ENCODE measurements around the gene OR52B6. TPM values are rescaled to one million over a fixed set of nuclear protein-coding genes. Genes with fewer than 3 reads are reported as not detected.
A peak's percentile ranks its signal among the peaks of the same experiment; 100 is the strongest.
"Not testable (repeated sequence)": the region's sequence is repeated elsewhere in the genome, so short reads cannot be mapped to it uniquely, and the experiment has no call there.

Gene OR52B6
- total RNA-seq, 2 donors from 2014 or later = not detected

- Histone ChIP-seq H3K27me3 (no peaks in the 10 kb centered on the region), H3K36me3 (replicated peaks in 1 of 2; ENCODE audit: insufficient read depth in 1 of 2, low read depth in 2 of 2) (no peaks in the 10 kb centered on the region), H3K4me3 (no peak overlapping the region), H3K4me1 (peaks cover 17% of the 10 kb centered on the region), H3K27ac (no peak overlapping the region), H3K9me3 (no peaks in the 10 kb centered on the region)
- ATAC-seq = no peak
- 24 to 37% methylated on average over 1 of the region's 1 CpG for WGBS, 2 donors
- no peak for DNase-seq
- intact Hi-C loops (cut with DNase I) = no loop called here
- no peak for TF ChIP-seq CTCF (IDR thresholded peaks at IDR 0.05)
- no peak for TF ChIP-seq POLR2A (IDR thresholded peaks at IDR 0.05)
Observed at GRCh38 chr11:5593146-5593545, 12.5 kb downstream of the OR52B6 start.

- H3K27me3 ChIP-seq = no peaks in the 10 kb centered on the region
- WGBS, 2 donors = 5% methylated on average over 17 to 18 of the region's 20 CpGs
- DNase-seq (peak; percentile 53 to 66 (median 59)), ATAC-seq (peak; percentile 61)
- TF ChIP-seq CTCF (IDR thresholded peaks at IDR 0.05) (no peak), POLR2A (IDR thresholded peaks at IDR 0.05) (peak in 2 of 3 donors; percentile 28 to 40)
- H3K4me1 ChIP-seq = peaks cover 37% of the 10 kb centered on the region
- no peaks in the 10 kb centered on the region for H3K36me3 ChIP-seq (replicated peaks in 1 of 2; ENCODE audit: insufficient read depth in 1 of 2, low read depth in 2 of 2)
- intact Hi-C loops (cut with DNase I) = no loop called here
- peak within 1 kb of the TSS in 3 of 4 donors; percentile 33 to 63 (median 43) for H3K27ac ChIP-seq
- H3K9me3 ChIP-seq = no peaks in the 10 kb centered on the region
- peak within 1 kb of the TSS; percentile 6 to 50 for H3K4me3 ChIP-seq
Observed at GRCh38 chr11:5596607-5597201, 16.0 kb downstream of the OR52B6 start, which contains the start of gene TRIM6. Gene TRIM6 (plus strand): TSS chr11:5596637. CDS start chr11:5596898, 261 bp downstream.

GRCh38 chr11:5597953-5598352 lies 17.3 kb downstream of the OR52B6 start:
- no peak overlapping the region for H3K27ac ChIP-seq
- intact Hi-C loops (cut with DNase I) = no loop called here
- peaks cover 37% of the 10 kb centered on the region for H3K4me1 ChIP-seq
- H3K9me3 ChIP-seq = no peaks in the 10 kb centered on the region
- 34 to 35% methylated on average over 3 of the region's 3 CpGs for WGBS, 2 donors
- DNase-seq (peak in 1 of 4 donors; percentile 22), ATAC-seq (no peak)
- H3K4me3 ChIP-seq = no peak overlapping the region
- no peaks in the 10 kb centered on the region for H3K27me3 ChIP-seq
- H3K36me3 ChIP-seq (replicated peaks in 1 of 2; ENCODE audit: insufficient read depth in 1 of 2, low read depth in 2 of 2) = no peaks in the 10 kb centered on the region
- no peak for TF ChIP-seq POLR2A (IDR thresholded peaks at IDR 0.05)

- ATAC-seq = peak; percentile 86
- H3K4me1 ChIP-seq = peaks cover 37% of the 10 kb centered on the region
- H3K27me3 ChIP-seq = no peaks in the 10 kb centered on the region
- H3K4me3 ChIP-seq = no peak overlapping the region
- 7 to 10% methylated on average over 9 of the region's 9 CpGs for WGBS, 2 donors
- no peaks in the 10 kb centered on the region for H3K36me3 ChIP-seq (replicated peaks in 1 of 2; ENCODE audit: insufficient read depth in 1 of 2, low read depth in 2 of 2)
- no peaks in the 10 kb centered on the region for H3K9me3 ChIP-seq
- TF ChIP-seq POLR2A (IDR thresholded peaks at IDR 0.05) = no peak
- TF ChIP-seq CTCF (IDR thresholded peaks at IDR 0.05) = peak; percentile 45 to 96 (median 71)
- DNase-seq = peak; percentile 78 to 86 (median 80)
- intact Hi-C loops (cut with DNase I) = no loop called here
- peak overlapping the region; percentile 24 to 68 (median 60) for H3K27ac ChIP-seq
Observed at GRCh38 chr11:5600374-5600851, 19.7 kb downstream of the OR52B6 start.

- H3K9me3 ChIP-seq; H3K36me3 ChIP-seq (replicated peaks in 1 of 2; ENCODE audit: insufficient read depth in 1 of 2, low read depth in 2 of 2); H3K27me3 ChIP-seq; ATAC-seq; DNase-seq; intact Hi-C loops (cut with DNase I); H3K4me3 ChIP-seq; H3K27ac ChIP-seq: not testable (repeated sequence)
- peaks cover 24% of the 10 kb centered on the region for H3K4me1 ChIP-seq
- WGBS, 2 donors = 89 to 92% methylated on average over 4 of the region's 4 CpGs
Observed at GRCh38 chr11:5602791-5603190, 22.1 kb downstream of the OR52B6 start.

GRCh38 chr11:5603326-5603725 lies 22.6 kb downstream of the OR52B6 start:
- Histone ChIP-seq H3K4me1 (peaks cover 20% of the 10 kb centered on the region), H3K9me3 (no peaks in the 10 kb centered on the region), H3K4me3 (no peak overlapping the region), H3K27ac (no peak overlapping the region), H3K36me3 (replicated peaks in 1 of 2; ENCODE audit: insufficient read depth in 1 of 2, low read depth in 2 of 2) (no peaks in the 10 kb centered on the region), H3K27me3 (no peaks in the 10 kb centered on the region)
- no peak for TF ChIP-seq POLR2A (IDR thresholded peaks at IDR 0.05)
- no peak for TF ChIP-seq CTCF (IDR thresholded peaks at IDR 0.05)
- WGBS, 2 donors = 79 to 94% methylated on average over 8 of the region's 8 CpGs
- no peak for DNase-seq
- no peak for ATAC-seq
- intact Hi-C loops (cut with DNase I) = no loop called here

Measured in body of pancreas (tissue), 4 donors.